Thyroid gland (tissue), 4 donors: ENCODE measurements around the gene RHBDL3.

Experiments
- POLR2A ChIP-seq, 2 donors: fragments of 450-650 bp; IDR thresholded peaks; one replicate each; pipeline ENCODE4 v1.6.1; 2017; ENCODE audit warnings: antibody characterized with exemption in 2 of 2, mild to moderate bottlenecking in 2 of 2, moderate library complexity in 1 of 2
- TF ChIP-seq, protein P1 (sequence below), 6 experiments: fragments of 200-600 bp in 3 of 6; fragments of 450-650 bp in 3 of 6; sonication (generic) in 3 of 6; IDR thresholded peaks; one replicate each; pipeline ENCODE4 v1.5.1; 2016 to 2019; ENCODE audit warnings: antibody characterized with exemption in 6 of 6, mild to moderate bottlenecking in 2 of 6, inconsistent platforms in 1 of 6, moderate library complexity in 1 of 6

GRCh38 chr17:32289471-32290070, 23.9 kb downstream of the RHBDL3 start:
- TF ChIP-seq, protein P1, sequence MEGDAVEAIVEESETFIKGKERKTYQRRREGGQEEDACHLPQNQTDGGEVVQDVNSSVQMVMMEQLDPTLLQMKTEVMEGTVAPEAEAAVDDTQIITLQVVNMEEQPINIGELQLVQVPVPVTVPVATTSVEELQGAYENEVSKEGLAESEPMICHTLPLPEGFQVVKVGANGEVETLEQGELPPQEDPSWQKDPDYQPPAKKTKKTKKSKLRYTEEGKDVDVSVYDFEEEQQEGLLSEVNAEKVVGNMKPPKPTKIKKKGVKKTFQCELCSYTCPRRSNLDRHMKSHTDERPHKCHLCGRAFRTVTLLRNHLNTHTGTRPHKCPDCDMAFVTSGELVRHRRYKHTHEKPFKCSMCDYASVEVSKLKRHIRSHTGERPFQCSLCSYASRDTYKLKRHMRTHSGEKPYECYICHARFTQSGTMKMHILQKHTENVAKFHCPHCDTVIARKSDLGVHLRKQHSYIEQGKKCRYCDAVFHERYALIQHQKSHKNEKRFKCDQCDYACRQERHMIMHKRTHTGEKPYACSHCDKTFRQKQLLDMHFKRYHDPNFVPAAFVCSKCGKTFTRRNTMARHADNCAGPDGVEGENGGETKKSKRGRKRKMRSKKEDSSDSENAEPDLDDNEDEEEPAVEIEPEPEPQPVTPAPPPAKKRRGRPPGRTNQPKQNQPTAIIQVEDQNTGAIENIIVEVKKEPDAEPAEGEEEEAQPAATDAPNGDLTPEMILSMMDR (IDR thresholded peaks at IDR 0.05) = no peak
- TF ChIP-seq POLR2A (IDR thresholded peaks at IDR 0.05) = no peak
